NCI-H748 (cell line): Measurements from ENCODE around the gene NOP56.

ENCODE experiments used
- DNase-seq: peaks from one replicate; lab custom pipeline; 2025; ENCODE audit not compliant: unreplicated experiment; lab: John Stamatoyannopoulos, UW

NOP56 gene

DNA sequence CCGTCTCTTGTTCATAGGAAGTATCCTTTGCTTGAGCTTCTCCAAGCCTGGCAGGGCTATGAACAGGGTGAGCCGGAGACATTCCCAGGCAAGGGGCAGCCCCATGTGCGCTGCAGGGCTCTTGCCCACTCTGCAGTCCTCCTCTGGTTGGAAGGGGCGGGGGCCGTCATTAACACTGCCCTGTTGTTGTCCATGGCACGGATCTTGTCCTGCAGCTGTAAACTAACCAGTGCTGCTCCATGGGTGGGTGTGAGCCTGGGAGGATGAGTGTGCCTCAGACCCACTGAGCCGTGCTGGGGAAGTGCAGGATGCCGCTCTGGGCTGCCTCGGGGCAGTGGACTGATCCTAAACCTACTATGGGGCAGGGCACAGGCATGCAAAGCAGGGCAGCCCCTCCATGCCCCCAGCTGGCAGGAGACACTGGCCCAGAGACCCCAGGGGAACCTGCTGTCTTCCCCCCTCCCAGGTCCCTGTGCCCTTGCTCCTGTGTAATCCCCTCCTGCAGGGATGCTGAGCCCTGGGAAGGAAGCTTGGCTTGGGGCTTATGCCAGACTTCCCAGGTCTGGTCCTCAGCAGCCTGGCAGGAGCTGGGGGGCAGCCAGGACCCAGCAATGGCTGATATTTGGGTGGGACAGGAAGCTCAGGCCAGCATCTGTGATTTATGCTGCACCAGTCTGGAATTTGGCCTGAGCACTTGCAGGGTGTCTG lies 48.6 kb downstream of the NOP56 start:
- DNase-seq = no peak

DNA sequence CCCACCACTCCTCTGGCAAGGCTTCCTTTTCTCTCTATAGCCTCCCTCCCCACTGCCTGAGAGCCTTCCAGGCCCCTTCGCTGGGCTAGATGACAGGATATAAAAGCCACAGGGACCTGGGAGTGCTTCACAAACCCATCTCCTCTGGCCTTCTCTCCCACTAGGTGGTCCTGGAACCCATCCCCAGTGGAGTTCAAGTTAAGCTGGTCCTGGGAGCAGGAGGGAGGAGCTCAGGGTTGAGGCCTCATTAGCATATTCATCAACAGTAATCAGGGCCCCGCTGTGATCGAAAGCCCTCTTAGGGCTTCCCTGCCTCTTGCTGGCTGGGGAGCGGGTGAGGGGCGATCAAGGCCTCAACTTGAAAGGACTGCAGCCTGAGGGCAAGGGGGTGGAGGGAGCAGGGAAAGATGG lies 49.2 kb downstream of the NOP56 start:
- DNase-seq = no peak

GRCh38 chr20:2703716-2704475 lies 51.5 kb downstream of the NOP56 start:
- DNase-seq = no peak

GRCh38 chr20:2705931-2706645 lies 53.7 kb downstream of the NOP56 start:
- DNase-seq = no peak

GRCh38 chr20:2706688-2707352 lies 54.4 kb downstream of the NOP56 start:
- DNase-seq = no peak

DNA sequence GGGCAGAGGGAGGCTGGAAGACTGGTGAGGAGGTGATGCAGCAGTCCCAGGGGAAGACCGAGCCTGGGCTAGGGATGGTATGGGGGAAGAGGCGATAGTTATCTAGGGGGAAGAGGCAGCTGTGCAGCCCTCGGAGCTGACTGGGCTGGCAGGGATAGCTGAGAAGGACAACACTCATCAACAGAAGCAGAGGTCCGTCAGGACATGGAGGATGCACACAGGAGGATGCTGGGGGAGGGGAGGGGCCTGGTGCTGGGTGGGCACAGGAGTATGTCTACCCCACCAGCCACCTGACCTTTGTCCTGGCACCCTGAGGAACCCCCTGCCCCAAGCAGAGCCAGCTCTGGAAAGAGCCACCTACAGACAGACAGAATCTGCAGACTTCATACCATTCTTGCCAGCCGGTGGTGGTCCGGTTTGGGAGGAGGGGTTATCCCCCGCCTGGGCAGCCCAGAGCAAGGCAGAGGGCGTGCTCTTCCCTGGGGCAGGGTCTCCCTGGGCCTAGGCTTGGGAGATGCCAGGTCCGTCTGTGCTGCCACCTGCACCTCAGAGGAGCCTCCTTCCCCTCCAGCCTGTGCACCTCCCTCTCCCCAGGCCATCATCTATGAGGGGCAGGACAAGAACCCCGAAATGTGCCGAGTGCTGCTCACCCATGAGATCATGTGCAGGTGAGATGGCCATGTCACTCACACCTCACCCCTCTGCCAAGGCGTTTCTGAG lies 55.1 kb downstream of the NOP56 start:
- no peak for DNase-seq
